Putamen (tissue), 1 donor: Measurements from ENCODE around the gene GNG7.
A peak's percentile ranks its signal among the peaks of the same experiment; 100 is the strongest.
"Not testable (repeated sequence)": the region's sequence is repeated elsewhere in the genome, so short reads cannot be mapped to it uniquely, and the experiment has no call there.

Experiments used
- DNase-seq: peaks from one replicate; pipeline ENCODE4 v3.0.0-alpha.2; 2016; ENCODE audit warnings: low spot score

Gene GNG7

GRCh38 chr19:2675892-2676291 lies 26.6 kb downstream of the GNG7 start:
- DNase-seq, result no peak

GRCh38 chr19:2670217-2670616 lies 32.3 kb downstream of the GNG7 start:
- DNase-seq, result no peak

GRCh38 chr19:2668175-2668763 lies 34.2 kb downstream of the GNG7 start:
- peak; percentile 64 for DNase-seq

GRCh38 chr19:2667349-2667748 lies 35.1 kb downstream of the GNG7 start:
- DNase-seq, result not testable (repeated sequence)

- DNase-seq, result no peak
Measured at GRCh38 chr19:2666344-2666994, 36.0 kb downstream of the GNG7 start.

GRCh38 chr19:2665103-2665502 lies 37.4 kb downstream of the GNG7 start:
- DNase-seq, result no peak

- peak; percentile 88 for DNase-seq
Measured at GRCh38 chr19:2663920-2664571, 38.4 kb downstream of the GNG7 start.

- no peak for DNase-seq
Measured at GRCh38 chr19:2661615-2662014, 40.9 kb downstream of the GNG7 start.

- peak; percentile 66 for DNase-seq
Measured at GRCh38 chr19:2659856-2660432, 42.5 kb downstream of the GNG7 start.

GRCh38 chr19:2656533-2656932 lies 46.0 kb downstream of the GNG7 start:
- DNase-seq, result no peak

- peak; percentile 86 for DNase-seq
Measured at GRCh38 chr19:2653710-2654707, 48.5 kb downstream of the GNG7 start.

GRCh38 chr19:2653218-2653617 lies 49.3 kb downstream of the GNG7 start:
- DNase-seq, result no peak

- no peak for DNase-seq
Measured at GRCh38 chr19:2652504-2653099, 49.9 kb downstream of the GNG7 start.

- not testable (repeated sequence) for DNase-seq
Measured at GRCh38 chr19:2651002-2651733, 51.3 kb downstream of the GNG7 start.

GRCh38 chr19:2650515-2650914 lies 52.0 kb downstream of the GNG7 start:
- no peak for DNase-seq

- DNase-seq, result peak; percentile 84
Measured at GRCh38 chr19:2648528-2648937, 54.0 kb downstream of the GNG7 start.

GRCh38 chr19:2648099-2648498 lies 54.4 kb downstream of the GNG7 start:
- no peak for DNase-seq

- no peak for DNase-seq
Measured at GRCh38 chr19:2646866-2647535, 55.5 kb downstream of the GNG7 start.

GRCh38 chr19:2645826-2646225 lies 56.7 kb downstream of the GNG7 start:
- no peak for DNase-seq

GRCh38 chr19:2643123-2643737 lies 59.3 kb downstream of the GNG7 start:
- not testable (repeated sequence) for DNase-seq
